Cerebellar cortex (tissue), 1 donor: Measurements from ENCODE around the gene MYOZ2.

Experiments
- DNase-seq: peaks from one replicate; pipeline ENCODE4 v3.0.0-alpha.2; 2015; ENCODE audit warnings: low spot score

MYOZ2 gene

DNA sequence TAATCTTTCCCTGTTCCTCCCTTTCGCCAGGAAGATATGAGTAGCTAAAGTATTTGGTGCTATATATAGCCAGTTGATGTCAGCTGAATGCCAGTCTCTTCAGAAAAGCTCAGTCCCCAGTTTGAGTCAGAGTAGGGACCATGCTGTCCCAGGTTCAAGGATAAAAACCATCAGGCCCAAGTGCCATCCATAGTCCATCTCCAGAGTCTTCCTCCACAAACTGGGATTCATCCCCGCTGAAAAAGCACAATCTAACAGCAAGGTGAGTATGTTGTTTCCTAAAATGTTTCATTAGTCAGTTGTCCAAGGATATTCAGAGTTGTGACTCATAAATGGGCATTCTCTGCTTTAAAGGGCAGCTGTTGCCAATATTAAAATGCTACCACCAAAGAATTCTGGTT is at the start of gene MYOZ2:
Gene MYOZ2 (plus strand): TSS at position 112 of the 401 bp plus-strand sequence. CDS start 694 bp downstream, outside the sequence.
- no peak for DNase-seq

DNA sequence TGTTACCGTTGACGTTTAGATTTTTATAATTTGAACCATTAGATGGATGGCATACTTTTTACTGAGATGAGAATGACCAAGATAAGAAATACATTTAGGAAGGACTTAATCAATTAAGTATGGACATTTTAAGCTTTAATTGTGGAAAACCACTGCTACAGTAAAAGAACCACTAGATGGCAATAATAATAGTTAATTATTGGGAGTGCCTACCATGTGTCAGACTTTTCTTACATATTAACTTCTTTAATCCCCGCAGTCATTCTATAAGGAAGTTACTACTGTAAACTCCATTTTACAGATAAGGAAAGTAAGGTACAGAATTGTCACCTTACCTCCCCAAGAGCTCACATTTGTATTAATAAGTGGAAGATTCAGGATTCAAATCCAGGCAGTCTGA is 48.5 kb upstream of the MYOZ2 start:
- no peak for DNase-seq

DNA sequence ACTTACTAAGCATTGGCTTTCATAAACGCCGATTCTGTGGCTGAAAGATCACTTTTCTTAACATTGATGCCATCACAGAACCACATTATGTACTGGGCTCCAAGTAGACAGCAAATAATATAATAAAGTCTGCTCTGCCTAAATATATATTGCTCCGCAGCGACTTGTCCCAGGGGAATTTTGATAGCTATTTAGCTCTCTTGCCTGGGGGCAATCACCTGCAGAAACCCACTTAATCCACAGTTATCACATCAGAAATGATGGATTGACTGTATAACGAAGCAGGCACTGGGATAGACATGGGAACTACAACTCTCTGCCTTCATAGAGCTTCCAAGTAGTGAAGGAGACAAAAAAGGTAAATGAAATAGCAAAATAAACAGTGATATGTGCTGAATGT is 48.0 kb upstream of the MYOZ2 start:
- DNase-seq = no peak

DNA sequence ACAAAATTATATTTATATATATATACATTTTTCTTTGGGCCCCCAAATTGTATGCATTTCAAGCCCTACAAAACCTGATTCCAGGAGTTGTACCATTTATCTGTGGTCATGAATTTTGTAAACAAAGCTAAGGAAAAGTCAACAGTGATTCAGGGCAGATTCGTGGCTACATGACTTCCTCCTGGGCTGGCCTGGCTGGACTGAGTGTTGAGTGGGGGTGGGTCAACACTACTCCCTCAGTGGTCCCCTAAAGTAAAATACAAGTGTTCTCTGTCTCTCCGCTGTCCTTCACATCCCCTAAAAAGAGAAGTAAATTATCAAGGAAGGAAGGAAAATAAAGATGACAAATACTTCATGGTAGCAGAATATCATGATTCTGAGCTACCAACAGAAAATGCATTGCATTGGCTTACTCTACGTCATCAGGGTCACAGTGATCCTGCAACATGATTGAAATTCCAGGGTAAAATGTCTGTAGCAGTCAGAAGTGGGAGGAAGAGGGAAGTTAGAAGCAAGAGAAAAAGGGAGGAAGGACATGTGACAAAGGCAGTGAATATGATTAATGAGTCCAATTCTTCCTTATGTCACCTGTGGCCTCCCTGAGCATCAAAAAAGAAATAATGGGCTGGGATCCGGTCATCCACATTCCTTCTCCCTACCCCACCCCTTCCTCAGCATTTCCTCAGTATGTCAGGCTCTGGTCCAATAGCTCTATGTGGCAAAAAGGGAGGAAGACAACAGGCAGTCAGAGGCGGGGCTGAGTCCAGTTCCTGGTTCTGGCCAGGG is 42.4 kb upstream of the MYOZ2 start:
- no peak for DNase-seq

DNA sequence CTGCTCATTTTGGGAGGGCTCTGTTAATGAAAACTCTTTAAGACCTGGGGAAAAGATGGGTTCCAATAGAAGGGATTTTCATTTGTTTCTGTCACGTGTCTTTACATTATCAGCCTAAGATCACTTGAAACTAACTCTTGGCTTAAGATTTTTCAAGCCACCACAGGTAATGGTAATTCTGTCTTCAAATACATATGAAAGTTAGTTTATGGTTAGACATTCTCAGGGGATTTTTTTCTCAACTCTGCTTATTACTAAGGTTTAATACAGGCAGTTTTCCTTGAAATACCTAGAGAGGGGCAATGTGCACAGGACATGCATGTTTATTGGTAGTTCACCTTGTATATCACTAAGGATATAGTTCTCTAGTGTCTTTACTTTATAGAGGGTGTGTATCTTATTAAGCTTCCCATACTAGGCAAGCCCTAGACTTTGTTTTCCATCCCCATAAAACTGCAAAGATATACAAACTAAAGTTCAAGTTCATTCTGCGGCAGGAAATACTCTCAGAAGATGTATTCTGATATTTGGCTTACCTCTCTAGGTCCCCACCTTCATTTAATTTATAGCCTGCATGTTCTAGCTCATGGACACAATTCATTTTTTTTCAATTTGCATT is 38.2 kb upstream of the MYOZ2 start:
- DNase-seq = no peak

DNA sequence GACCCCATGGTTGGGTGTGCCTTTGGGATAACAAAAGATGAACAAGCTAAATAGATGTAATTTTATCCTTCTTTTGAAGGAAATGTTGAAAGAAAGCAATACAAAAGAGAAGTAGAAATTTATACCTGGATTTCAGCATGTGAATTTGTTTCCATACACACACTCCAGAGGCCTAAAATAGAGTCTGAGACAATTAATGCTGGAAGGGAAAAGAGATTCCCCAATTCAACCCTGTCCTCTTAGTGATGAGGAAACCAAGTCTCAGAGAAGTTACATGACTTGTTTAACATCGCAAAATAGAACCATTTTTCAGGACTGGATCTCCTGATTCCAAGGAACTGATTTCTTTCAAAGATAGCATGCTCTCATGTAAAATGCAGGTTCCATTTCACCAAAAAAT is 37.3 kb upstream of the MYOZ2 start:
- no peak for DNase-seq

DNA sequence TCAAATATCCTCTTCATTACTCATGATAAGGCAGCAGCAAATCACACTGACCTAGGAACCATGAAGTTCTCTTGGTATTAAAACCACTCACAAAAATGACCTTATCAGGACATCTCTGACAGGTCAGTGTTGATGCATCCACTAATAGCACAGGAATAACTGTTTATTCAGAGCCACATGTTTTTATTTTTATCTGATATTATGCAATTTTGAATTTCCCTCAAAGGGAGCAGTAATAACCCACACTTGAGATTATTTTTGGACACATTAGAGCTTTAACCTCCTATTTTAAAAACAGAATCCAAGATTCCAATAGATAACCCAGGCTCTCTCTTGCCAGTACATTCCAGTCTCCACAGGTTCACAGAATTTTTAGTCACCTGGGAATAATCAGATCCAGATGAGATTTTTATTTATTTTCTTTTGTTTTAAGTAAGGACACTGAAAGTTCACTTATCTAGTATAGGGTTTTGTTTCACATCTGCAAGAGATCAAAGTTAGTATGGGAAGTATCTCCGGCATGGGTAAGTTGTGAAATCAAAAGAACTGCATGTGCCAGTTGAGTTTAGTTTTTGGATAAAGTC is 36.3 kb upstream of the MYOZ2 start:
- DNase-seq = no peak

DNA sequence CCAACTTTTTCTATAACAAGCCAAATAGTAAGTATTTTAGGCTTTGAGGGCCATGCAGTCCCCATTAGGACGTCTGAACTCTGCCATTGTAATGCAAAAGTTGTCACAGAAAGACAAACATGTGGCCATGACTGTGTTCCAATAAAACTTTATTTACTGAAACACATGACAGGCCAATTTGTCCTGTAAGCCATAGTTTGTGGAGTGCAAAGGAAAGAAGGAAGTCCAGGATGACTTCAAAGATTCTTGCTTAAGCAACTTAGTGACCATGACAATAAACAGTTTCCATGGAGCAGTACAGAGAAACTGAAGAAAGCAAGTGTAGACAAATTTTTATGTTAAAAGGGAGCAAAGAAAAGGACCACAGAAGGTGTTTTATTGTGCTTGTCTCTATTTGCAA is 35.0 kb upstream of the MYOZ2 start:
- DNase-seq = no peak

DNA sequence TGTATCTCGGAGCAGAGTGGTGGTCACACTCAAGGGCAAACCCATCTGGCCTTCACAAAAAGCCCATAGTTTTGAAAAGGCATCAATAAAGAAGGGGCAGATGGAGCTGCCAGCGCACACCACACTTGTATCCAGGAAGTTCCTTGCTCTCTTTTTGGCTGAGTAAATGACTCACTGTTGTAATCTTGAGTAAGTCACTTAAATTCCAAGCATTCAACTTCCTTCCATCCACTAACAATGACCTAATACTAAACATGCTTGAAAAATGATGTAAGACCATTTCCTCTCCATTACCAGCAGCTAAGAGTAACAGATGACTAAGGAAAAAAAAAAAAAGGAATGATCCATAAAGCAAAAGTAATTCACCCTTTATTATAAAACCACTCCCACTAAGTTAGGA is 32.4 kb upstream of the MYOZ2 start:
- DNase-seq = no peak

DNA sequence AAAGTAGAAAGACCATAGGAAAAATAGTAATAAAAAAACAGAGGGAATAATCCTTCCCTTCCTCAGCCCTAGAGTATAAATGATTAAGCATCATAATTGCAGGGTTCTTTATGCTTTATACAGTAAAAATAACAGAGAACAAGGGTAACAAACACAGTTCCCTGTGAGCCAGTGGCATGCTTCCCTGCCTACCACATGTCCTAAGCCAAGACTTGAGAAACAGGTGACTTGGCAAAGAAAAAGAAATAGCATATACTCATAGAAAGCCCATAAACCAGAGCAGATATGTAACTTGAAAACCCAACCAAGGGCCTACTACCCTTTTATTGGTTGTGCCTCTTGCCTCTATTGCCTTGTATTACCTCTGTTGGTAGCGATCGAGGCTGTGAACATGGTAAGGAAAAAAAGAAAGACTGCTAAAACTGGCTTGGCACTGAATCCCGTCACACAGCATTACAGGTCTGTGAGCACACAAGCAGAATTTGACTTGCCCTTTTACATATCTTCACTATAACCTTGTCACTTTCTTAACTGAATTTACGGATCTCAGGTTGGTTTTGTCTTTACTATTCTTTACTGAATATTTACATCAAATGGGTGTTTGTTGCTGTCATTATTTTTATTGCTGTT is 30.9 kb upstream of the MYOZ2 start:
- DNase-seq = no peak

DNA sequence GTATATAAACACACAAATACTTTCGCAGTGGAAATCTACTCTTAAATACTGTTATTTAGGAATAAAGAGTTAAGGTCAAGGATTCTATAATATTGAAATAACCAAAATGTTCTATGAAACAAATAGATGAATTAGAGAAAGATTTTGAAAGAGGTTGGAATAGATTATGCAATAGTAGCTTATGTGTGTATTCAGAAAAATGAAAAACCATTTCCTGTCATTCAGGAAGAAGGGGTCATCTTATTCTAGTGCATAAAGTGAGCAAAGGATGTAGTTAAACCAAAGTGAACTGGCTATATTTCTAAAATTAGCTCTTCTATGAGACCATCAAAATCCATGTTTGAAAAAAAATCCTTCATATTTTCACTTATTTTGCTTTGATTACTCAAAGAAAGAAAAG is 30.0 kb upstream of the MYOZ2 start:
- DNase-seq = no peak

DNA sequence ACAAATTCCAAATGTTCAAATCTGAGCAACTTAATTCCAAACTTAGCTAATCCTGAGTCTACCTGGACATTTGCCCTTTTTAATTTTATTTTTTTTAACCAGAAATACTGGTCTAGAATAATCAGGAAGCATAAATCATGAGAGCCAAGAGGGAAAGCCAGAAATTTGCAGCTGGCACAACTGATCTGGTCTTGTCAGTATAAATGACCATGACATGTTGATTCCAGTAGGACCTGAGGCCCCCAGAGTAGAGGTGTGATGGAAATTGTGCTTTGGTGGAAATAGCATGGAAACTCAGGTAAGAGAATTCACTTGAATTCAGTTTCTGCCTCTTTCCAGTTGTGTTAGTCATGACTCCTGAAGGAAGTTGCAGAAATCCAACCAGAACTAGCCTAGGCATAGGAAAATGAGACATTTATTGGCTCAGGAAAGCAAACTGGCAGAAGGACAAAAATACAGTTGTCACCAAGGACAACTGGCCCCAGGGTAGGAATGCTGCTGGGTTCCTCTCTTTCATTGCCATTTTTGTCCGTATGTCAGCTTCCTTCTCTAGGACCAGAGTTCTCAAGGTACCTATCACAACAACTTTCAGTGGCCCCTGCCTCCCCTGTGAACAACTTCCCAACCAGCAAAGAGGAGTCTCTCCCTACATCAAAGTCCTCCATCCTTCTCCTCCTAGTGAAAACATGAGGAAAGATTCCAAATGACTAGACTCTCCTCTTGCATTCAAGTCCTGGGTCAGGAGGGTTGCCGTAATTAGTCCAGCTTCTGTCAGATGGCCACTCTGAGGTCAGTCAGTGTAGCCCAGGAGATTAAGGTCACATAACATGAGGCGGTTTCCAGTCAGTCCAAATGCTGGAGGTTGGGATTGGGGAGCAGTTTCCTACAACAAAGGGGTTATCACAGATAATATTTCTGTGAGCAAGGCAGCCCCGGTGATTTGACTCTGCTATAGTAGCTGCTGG is 29.3 kb upstream of the MYOZ2 start:
- no peak for DNase-seq

DNA sequence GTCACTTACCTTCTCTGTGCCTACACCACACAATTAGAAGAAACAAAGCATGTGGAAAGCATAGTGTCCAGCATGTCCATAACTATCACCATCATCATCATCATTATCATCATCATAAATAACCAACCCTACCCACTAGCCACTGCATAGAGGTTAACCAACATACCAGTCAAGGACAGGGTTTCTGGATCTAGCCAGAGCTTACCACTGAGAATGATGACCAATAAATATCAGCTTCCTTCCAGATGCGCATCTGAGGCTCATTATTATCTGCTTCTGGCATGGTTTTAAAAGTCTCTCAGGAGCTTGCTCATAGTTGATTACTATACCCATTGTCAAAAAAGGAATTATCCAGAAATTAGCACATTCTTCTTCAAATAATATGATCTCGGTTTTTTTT is 25.5 kb upstream of the MYOZ2 start:
- no peak for DNase-seq

DNA sequence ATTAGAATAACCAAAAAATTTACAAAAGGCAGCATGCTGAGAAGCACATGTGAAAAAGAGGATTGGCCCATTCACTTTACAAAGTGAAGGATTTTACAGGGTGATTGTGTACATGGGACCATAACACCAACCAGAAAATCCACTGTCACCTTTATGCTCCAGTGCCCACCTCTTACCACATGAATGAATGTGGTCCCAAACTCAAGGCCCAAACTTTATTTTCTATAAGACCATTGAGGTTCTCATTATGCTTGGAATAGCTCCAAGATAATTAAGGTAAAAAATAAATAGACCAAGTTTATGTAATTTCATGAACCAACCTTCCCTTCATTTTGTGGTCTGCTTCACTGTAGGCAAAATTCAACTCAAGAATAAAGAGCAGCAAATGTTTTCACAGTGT is 24.3 kb upstream of the MYOZ2 start:
- no peak for DNase-seq

DNA sequence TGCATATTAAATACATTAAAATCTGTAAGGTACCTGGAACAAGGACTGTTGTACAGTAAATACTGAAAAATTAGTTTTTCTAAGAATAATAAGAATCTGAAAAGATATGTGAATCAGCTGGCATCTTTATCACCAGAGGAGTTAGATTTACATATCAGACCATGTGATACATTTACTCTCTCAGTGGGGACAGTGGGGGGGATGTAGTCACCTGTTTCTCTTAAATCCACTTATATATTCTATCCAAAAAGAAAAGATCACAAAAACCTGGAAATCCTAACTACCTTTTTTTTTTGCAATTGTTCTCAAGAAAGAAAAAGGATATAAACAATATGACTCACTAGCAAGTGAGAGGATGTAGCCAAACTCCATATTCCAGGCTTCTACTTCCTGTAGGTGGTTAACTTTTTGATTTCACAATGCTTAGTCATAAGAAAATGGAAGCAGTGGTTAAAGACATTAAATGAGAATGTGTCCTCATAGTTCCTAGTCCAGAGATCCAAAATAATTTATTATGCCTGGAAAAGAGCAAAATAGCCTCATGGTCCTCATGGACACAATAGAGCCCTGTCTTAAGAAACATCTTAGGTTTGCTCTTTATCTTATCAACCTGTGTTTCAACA is 22.5 kb upstream of the MYOZ2 start:
- DNase-seq = no peak

DNA sequence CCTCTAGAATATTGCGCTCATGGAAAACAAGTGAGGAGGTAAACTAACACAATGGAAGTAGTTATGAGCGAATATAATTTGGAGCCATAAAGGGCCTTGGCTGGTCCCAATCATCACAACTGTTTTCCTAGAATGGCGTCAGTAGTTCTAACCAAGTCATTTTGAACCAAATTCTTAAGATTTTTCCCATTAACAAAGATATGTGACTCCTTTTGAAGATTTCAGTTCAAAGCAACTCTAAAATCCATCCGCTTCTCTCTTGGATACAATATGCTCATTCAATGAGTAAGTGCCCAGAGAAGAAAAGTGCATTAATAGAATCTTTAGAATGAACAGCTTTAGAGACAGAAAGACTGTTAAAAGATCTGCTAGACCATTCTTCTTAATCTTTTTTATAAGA is 19.6 kb upstream of the MYOZ2 start:
- no peak for DNase-seq

DNA sequence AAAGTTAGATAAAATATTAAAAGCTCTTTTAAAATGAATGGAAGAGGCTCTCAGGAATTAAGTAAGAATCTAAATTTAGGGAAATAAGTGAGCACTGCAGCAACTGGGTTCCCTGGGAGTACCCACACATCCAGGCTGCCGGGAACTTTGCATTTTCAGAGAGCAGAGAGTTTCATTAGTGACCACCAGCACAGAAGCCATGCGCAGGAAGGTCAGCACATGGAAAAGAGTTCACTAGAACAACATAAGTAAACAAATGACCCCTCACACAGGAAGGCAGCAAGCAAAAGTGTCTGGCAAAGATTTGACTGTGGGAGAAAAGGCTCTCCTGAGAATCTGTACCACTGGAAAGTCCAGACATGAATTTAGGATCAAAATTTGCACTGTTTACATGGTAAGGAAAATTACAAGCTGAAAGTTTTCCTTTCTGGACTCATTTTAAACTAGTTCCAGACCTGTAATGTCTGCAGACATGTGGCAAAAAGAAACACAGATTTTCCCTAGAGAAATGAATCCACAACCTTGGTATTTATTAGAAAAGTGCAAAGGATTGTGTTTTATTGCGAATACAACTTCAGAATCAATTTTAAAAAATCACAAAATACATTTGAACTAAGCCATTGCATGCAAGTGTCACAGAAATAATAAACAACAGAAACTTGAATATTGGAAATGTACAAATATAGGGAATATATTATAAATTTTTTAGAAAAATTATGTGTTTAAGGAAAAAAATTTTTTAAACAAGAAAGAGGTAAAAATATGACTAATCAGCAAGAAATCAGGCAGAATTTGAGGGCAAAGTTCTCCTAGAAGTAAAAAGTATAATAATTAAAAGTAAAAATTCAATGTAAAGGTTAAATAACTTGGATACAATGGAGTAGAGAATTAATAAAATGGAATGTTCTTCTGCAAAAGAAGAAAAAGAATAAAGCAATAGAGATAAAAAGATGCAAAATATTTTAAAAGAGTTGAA is 18.4 kb upstream of the MYOZ2 start:
- DNase-seq = no peak

DNA sequence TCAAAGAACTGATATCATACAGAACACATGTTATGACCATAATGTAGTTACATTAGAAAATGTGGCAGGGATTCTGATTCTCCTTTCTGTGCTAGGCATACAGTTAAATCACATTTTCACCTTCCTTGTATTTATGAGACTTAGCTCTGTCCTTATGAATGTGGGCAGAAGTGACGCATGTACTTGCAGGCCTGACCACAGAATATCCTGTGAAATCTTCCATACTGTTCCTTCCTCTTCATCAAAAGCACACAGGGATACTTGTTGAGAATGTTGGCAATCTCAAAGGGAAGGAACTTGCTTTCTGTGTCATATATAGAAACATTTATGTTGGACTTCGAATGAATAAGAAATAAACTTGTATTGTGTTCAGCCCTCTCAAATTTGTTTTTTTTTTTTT is 17.2 kb upstream of the MYOZ2 start:
- DNase-seq = no peak

DNA sequence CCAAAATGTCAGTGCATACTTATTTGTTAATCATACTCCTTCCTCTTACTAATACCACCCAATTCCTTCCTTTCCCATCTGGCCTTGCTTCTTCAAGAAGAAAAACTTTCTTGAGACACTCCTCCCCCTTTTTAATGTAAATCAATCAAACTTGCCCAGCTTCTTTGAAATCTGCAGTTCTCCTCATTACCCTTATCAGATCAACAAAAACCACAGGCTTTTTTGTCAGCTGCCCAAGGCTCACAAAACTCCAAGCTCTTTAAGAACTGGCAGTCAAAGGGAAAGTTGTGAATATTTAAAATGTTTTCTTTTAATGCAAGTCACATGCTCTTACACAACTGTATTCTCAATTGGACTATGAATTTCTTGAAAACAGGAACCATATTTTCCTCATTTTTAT is 11.3 kb upstream of the MYOZ2 start:
- DNase-seq = no peak

DNA sequence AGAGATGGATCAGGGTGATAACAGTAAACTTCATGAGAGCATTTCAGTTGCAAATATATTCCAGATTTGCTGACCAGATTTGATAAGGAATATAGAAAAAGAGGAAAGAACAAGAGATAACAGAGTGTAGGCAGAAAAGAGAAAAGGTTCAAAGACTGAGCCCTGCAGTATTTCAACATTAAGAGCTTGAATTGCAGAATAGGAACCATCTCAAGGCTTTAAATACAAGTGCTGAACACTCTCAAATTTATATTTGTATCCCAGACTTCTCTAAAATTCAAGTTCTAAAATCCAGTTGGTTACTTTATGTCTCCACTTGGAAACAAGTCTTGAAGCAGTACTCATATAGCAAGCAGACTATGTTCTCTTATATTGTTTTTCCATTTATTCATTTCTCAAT is 9.7 kb upstream of the MYOZ2 start:
- DNase-seq = no peak
